Fibroblast of peridontal ligament (primary cell): ENCODE results near the gene NCS1.

Experiments
- DNase-seq: peaks from one replicate; pipeline ENCODE4 v3.0.0-alpha.2; 2010; ENCODE audit errors: extremely low read depth

NCS1 gene

GRCh38 chr9:130147910-130148309 is 24.3 kb upstream of the NCS1 start:
- DNase-seq: no peak

GRCh38 chr9:130149031-130149430 is 23.2 kb upstream of the NCS1 start:
- no peak for DNase-seq

- DNase-seq: no peak
These were observed 22.4 kb upstream of the NCS1 start for GRCh38 chr9:130149654-130150286.

- DNase-seq: no peak
These were observed 21.3 kb upstream of the NCS1 start for GRCh38 chr9:130150779-130151382.

GRCh38 chr9:130154816-130155215 is 17.4 kb upstream of the NCS1 start:
- no peak for DNase-seq

GRCh38 chr9:130155647-130156046 is 16.6 kb upstream of the NCS1 start:
- no peak for DNase-seq

GRCh38 chr9:130156672-130157071 is 15.5 kb upstream of the NCS1 start:
- no peak for DNase-seq

- DNase-seq: no peak
These were observed 15.1 kb upstream of the NCS1 start for GRCh38 chr9:130157079-130157478.

GRCh38 chr9:130158001-130158400 is 14.2 kb upstream of the NCS1 start:
- DNase-seq: no peak

GRCh38 chr9:130159057-130159456 is 13.1 kb upstream of the NCS1 start:
- DNase-seq: no peak

GRCh38 chr9:130159915-130160670 is 12.1 kb upstream of the NCS1 start:
- DNase-seq: no peak

- no peak for DNase-seq
These were observed 11.2 kb upstream of the NCS1 start for GRCh38 chr9:130160862-130161470.

- DNase-seq: no peak
These were observed 6.6 kb upstream of the NCS1 start for GRCh38 chr9:130165579-130165978.

- DNase-seq: no peak
These were observed 5.8 kb upstream of the NCS1 start for GRCh38 chr9:130166399-130166798.

- no peak for DNase-seq
These were observed 4.3 kb upstream of the NCS1 start for GRCh38 chr9:130167927-130168326.

- DNase-seq: no peak
These were observed 717 bp upstream of the NCS1 start for GRCh38 chr9:130171226-130172148.

GRCh38 chr9:130172858-130173665 is 858 bp downstream of the NCS1 start:
- no peak for DNase-seq

GRCh38 chr9:130173666-130173983 is 1.4 kb downstream of the NCS1 start:
- DNase-seq: no peak

GRCh38 chr9:130174025-130174424 is 1.8 kb downstream of the NCS1 start:
- DNase-seq: no peak

GRCh38 chr9:130174920-130175321 is 2.7 kb downstream of the NCS1 start:
- DNase-seq: no peak

- no peak for DNase-seq
These were observed 3.2 kb downstream of the NCS1 start for GRCh38 chr9:130175355-130175754.
